DND-41 (cell line): ENCODE measurements around the gene IQGAP3.
A peak's percentile ranks its signal among the peaks of the same experiment; 100 is the strongest.

ENCODE experiments used
- ATAC-seq: fragments of 200-7000 bp; cut with Tn5 transposase; 3 replicates; pipeline ENCODE4 v1.9.1; 2021; ENCODE audit warnings: low read depth; ENCODE audit not compliant: insufficient read depth
- DNase-seq: peaks from one replicate; pipeline ENCODE4 v3.0.0-alpha.2; 2020
- H2AFZ ChIP-seq: 2 replicates; pipeline ENCODE4 v1.6.0; 2012; ENCODE audit warnings: low read depth, low read length
- H3K27ac ChIP-seq: 2 replicates; pipeline ENCODE4 v1.5.1; 2012; ENCODE audit warnings: low read length, inconsistent platforms
- H3K27me3 ChIP-seq: fragments of 200-600 bp; sonication (generic); 2 replicates; pipeline ENCODE4 v1.6.0; 2012; ENCODE audit warnings: low read length, mild to moderate bottlenecking, inconsistent platforms; ENCODE audit not compliant: insufficient read depth, poor library complexity
- H3K36me3 ChIP-seq: 2 replicates; pipeline ENCODE4 v1.5.1; 2012; ENCODE audit warnings: low read length, inconsistent platforms; ENCODE audit not compliant: insufficient read depth
- H3K4me1 ChIP-seq: 2 replicates; pipeline ENCODE4 v1.5.1; 2012; ENCODE audit warnings: mild to moderate bottlenecking, low read length; ENCODE audit not compliant: insufficient read depth
- H3K4me2 ChIP-seq: 2 replicates; pipeline ENCODE4 v1.6.0; 2012; ENCODE audit warnings: mild to moderate bottlenecking, moderate library complexity, low read length, inconsistent platforms; ENCODE audit not compliant: insufficient read depth
- H3K4me3 ChIP-seq, 2 experiments: fragments of 200-600 bp in 1 of 2; shearing (Covaris generic) in 1 of 2; 2 replicates each; pipeline ENCODE4 v1.5.1; 2012 to 2016; ENCODE audit warnings: inconsistent platforms in 2 of 2, low read length in 2 of 2, mild to moderate bottlenecking in 2 of 2, low read depth in 1 of 2, moderate library complexity in 1 of 2
- H3K79me2 ChIP-seq: 2 replicates; pipeline ENCODE4 v1.6.0; 2012; ENCODE audit warnings: low read length, inconsistent platforms; ENCODE audit not compliant: insufficient read depth
- H3K9ac ChIP-seq: 2 replicates; pipeline ENCODE4 v1.6.0; 2012; ENCODE audit warnings: low read depth, mild to moderate bottlenecking, inconsistent platforms, low read length, moderate library complexity
- H3K9me3 ChIP-seq: 2 replicates; pipeline ENCODE4 v1.5.1; 2012; ENCODE audit warnings: low read length, moderate library complexity, mild to moderate bottlenecking, inconsistent platforms; ENCODE audit not compliant: insufficient read depth, severe bottlenecking
- H4K20me1 ChIP-seq: 2 replicates; pipeline ENCODE4 v1.6.0; 2012; ENCODE audit warnings: low read length; ENCODE audit not compliant: insufficient read depth
- EZH2 ChIP-seq: IDR thresholded peaks from 3 replicates; pipeline ENCODE4 v1.6.1; 2012; ENCODE audit warnings: borderline replicate concordance, low read depth, mild to moderate bottlenecking, moderate library complexity, low read length, inconsistent platforms; ENCODE audit not compliant: severe bottlenecking
- TF ChIP-seq, protein P1 (sequence below): IDR thresholded peaks from 2 replicates; pipeline ENCODE4 v1.5.1; 2012; ENCODE audit warnings: borderline replicate concordance, low read length, moderate library complexity, mild to moderate bottlenecking; ENCODE audit not compliant: poor library complexity, severe bottlenecking; ENCODE audit errors: extremely low read depth

Gene IQGAP3

DNA sequence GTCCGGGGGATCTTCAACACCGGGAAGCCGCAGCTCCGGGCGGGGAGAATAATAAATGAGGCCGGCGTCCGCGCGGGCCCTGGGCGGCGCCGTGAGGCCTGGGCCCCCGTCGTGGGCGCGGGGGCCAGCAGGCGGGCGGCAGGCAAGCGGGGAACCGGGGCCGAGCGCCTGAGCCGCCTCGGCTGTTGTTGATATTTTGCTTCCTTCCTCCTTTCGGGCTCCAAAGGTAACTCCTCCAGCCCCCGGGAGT is 71.9 kb downstream of the IQGAP3 start, which contains the start of gene MEF2D:
Gene MEF2D (minus strand): TSS at position 233 of the 250 bp plus-strand sequence. CDS start 17,483 bp downstream, outside the sequence.
- peak within 1 kb of the TSS; percentile 95 for H3K27ac ChIP-seq
- no peak for ATAC-seq
- peaks cover 41% of the 10 kb centered on the region for H4K20me1 ChIP-seq
- peaks cover 59% of the 10 kb centered on the region for H3K79me2 ChIP-seq
- TF ChIP-seq EZH2 = no peak
- TF ChIP-seq, protein P1, sequence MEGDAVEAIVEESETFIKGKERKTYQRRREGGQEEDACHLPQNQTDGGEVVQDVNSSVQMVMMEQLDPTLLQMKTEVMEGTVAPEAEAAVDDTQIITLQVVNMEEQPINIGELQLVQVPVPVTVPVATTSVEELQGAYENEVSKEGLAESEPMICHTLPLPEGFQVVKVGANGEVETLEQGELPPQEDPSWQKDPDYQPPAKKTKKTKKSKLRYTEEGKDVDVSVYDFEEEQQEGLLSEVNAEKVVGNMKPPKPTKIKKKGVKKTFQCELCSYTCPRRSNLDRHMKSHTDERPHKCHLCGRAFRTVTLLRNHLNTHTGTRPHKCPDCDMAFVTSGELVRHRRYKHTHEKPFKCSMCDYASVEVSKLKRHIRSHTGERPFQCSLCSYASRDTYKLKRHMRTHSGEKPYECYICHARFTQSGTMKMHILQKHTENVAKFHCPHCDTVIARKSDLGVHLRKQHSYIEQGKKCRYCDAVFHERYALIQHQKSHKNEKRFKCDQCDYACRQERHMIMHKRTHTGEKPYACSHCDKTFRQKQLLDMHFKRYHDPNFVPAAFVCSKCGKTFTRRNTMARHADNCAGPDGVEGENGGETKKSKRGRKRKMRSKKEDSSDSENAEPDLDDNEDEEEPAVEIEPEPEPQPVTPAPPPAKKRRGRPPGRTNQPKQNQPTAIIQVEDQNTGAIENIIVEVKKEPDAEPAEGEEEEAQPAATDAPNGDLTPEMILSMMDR = peak; percentile 1
- no peaks in the 10 kb centered on the region for H3K27me3 ChIP-seq
- H3K9me3 ChIP-seq = no peaks in the 10 kb centered on the region
- H3K9ac ChIP-seq = peak within 1 kb of the TSS; percentile 96
- peak within 1 kb of the TSS; percentile 74 for H2AFZ ChIP-seq
- H3K4me2 ChIP-seq = peak within 1 kb of the TSS; percentile 84
- peaks cover 68% of the 10 kb centered on the region for H3K4me1 ChIP-seq
- no peak for DNase-seq
- H3K36me3 ChIP-seq = peaks cover 20% of the 10 kb centered on the region; the same call in 1 of the 2 replicates
- peak within 1 kb of the TSS; percentile 85 to 92 for H3K4me3 ChIP-seq

DNA sequence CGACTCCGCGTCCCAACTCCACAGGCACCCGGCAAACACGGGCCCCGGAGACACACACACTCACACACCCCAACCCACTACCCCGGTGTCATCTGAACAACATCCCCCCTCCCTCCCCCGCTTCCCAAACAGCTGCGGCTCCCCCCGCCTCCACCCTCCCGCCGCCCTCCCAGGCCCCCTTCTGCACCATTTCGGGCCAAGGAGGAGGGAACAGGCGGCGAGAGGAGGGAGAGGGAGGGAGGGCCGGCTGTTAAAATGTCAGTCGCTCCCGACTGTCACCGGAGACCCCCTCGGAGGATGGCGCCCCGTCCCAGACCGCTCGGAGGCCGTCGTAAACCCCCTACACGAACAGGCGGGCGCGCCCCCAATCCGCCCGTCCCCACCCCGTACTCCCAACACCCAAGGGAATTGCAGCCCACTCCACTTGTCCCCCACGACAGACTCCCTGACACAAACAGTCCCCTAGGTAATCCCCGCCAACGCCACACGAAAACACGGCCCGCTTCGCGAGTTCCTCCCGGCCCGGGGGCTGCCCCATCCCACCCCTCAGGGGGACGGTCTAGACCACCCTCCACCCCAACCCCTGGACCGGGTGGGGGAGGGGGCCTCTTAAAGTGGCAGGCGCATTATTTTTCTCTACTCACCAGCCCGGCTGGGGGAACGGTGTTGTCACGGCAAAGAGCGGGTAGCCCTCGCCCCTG is 72.4 kb downstream of the IQGAP3 start:
- H3K36me3 ChIP-seq = peaks cover 22% of the 10 kb centered on the region
- ATAC-seq = peak; percentile 7
- H3K79me2 ChIP-seq = peaks cover 64% of the 10 kb centered on the region
- no peaks in the 10 kb centered on the region for H3K27me3 ChIP-seq
- peaks cover 66% of the 10 kb centered on the region for H3K4me1 ChIP-seq
- TF ChIP-seq EZH2 = no peak
- TF ChIP-seq, protein P1 = peak; percentile 2
- peak overlapping the region; percentile 84 for H3K4me2 ChIP-seq
- H4K20me1 ChIP-seq = peaks cover 45% of the 10 kb centered on the region
- DNase-seq = peak; percentile 75
- no peaks in the 10 kb centered on the region for H3K9me3 ChIP-seq
- peak overlapping the region; percentile 85 to 92 for H3K4me3 ChIP-seq
- peak overlapping the region; percentile 85 for H3K27ac ChIP-seq
- peak overlapping the region; percentile 57 for H2AFZ ChIP-seq
- peak overlapping the region; percentile 96 for H3K9ac ChIP-seq

DNA sequence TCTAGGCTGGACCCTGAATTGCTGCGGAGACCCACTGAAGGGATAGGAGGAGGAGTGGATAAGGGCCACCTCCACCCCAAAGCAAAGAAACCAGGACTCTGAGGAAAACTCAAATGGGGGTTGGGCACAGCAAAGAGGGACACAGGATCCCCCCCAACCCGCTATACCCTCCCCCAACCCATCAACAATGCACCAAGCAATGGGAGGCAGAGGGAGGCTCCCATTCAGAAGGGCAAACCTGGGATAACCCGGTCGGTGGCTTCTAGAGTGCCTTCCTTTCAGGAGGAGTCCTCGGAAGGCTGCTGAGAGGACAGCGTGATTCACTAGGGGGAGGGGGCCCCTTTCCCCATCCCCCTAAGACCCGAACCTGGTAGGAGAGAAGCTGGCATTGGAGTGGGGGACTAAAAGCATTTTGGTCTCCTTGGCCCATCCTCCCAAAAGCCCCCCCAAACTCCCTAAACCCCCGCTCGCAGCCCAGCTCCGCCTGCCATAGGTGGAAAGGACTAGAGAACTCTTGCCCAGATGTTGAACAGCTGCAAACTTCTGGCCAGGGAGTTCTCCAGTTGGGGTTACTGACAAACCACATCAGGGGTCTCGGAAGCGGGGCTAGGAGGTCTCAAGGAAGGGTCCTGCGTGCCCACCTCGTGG is 73.0 kb downstream of the IQGAP3 start:
- H3K27me3 ChIP-seq = no peaks in the 10 kb centered on the region
- peak overlapping the region; percentile 55 for H3K27ac ChIP-seq
- H3K4me3 ChIP-seq = peak overlapping the region; percentile 44 to 85; a peak in 3 of 4 replicates
- DNase-seq = no peak
- H3K4me2 ChIP-seq = peak overlapping the region; percentile 84
- no peak for ATAC-seq
- peaks cover 60% of the 10 kb centered on the region for H3K4me1 ChIP-seq
- TF ChIP-seq, protein P1 = no peak
- TF ChIP-seq EZH2 = no peak
- H4K20me1 ChIP-seq = peaks cover 52% of the 10 kb centered on the region
- peaks cover 28% of the 10 kb centered on the region for H3K36me3 ChIP-seq
- H3K9ac ChIP-seq = peak overlapping the region; percentile 96
- H3K79me2 ChIP-seq = peaks cover 71% of the 10 kb centered on the region
- no peaks in the 10 kb centered on the region for H3K9me3 ChIP-seq
- H2AFZ ChIP-seq = no peak overlapping the region
